ENCODE measurements around the gene GLI3.

Gene GLI3

DNA sequence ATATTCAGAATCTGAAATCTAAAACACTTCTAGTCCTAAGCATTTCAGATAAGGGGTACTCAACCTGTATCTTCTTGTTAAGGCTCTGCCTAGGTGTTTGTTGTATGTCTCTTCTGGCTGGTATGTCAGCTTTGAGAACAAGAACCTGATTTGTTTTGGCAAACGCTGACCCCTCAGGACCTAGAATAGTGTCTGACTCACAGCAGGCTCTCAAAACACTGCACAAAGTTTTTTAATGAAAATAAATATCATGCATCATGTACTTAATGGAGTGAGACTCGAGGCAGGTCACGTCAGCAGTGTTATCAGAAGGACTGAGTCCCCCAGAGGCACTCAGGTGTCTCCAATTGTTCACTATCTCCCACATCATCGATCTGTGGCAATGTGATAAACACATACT, 99.1 kb downstream of the GLI3 start:
- Histone ChIP-seq H3K4me1 (ENCODE audit: insufficient read depth, low read length, poor library complexity, severe bottlenecking) (no peaks in the 10 kb centered on the region), H3K9me3 (ENCODE audit: insufficient read depth, low read depth, low read length) (no peaks in the 10 kb centered on the region), H3K27me3 (ENCODE audit: insufficient read depth, low read length, poor library complexity, severe bottlenecking) (no peaks in the 10 kb centered on the region), H3K9me2 (replicated peaks; ENCODE audit: low read depth, low read length) (no peaks in the 10 kb centered on the region), H2AFZ (ENCODE audit: low read length) (no peak overlapping the region), H3K4me2 (ENCODE audit: low read depth, low read length, poor library complexity, severe bottlenecking) (no peak overlapping the region), H3F3A (ENCODE audit: low read depth) (no peaks in the 10 kb centered on the region), H4K20me1 (ENCODE audit: insufficient read depth, low read length, poor library complexity, severe bottlenecking) (no peaks in the 10 kb centered on the region), H3K36me3 (ENCODE audit: insufficient read depth, low read length) (no peaks in the 10 kb centered on the region), H3K79me2 (ENCODE audit: insufficient read depth, low read length) (no peaks in the 10 kb centered on the region), H3K9ac (ENCODE audit: low read depth, low read length, poor library complexity, severe bottlenecking) (no peak overlapping the region), H3K4me3 (ENCODE audit: low read length, poor library complexity, severe bottlenecking) (no peak overlapping the region)
- no peak for TF ChIP-seq CTCF (conservative IDR thresholded peaks at IDR 0.05; ENCODE audit: low read length)
- no peak for TF ChIP-seq EZH2phosphoT487 (IDR thresholded peaks at IDR 0.05; ENCODE audit: borderline replicate concordance)

DNA sequence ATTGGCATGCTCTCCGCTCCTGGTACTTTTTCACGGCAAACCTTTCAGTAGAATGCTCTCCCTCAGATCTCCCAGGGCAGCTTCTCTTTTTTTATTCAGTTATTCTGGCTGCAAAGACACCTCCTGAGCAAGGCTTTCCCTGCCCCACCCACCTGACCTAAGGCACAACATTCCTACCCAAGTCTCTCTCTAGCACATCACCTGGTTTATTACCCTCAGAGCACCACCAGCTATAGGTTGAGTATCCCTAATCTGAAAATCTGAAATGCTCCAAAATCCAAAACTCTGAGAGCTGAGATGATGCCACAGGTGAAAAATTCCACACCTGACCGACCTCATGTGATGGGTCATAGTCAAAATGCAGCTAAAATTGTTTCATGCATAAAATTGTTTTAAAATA, 99.6 kb downstream of the GLI3 start:
- Histone ChIP-seq H2AFZ (ENCODE audit: low read length) (no peak overlapping the region), H3K4me1 (ENCODE audit: insufficient read depth, low read length, poor library complexity, severe bottlenecking) (no peaks in the 10 kb centered on the region), H3K9me3 (ENCODE audit: insufficient read depth, low read depth, low read length) (no peaks in the 10 kb centered on the region), H3K4me2 (ENCODE audit: low read depth, low read length, poor library complexity, severe bottlenecking) (no peak overlapping the region), H3K9me2 (replicated peaks; ENCODE audit: low read depth, low read length) (no peaks in the 10 kb centered on the region), H3K79me2 (ENCODE audit: insufficient read depth, low read length) (no peaks in the 10 kb centered on the region), H4K20me1 (ENCODE audit: insufficient read depth, low read length, poor library complexity, severe bottlenecking) (no peaks in the 10 kb centered on the region), H3K9ac (ENCODE audit: low read depth, low read length, poor library complexity, severe bottlenecking) (no peak overlapping the region), H3K4me3 (ENCODE audit: low read length, poor library complexity, severe bottlenecking) (no peak overlapping the region), H3K27me3 (ENCODE audit: insufficient read depth, low read length, poor library complexity, severe bottlenecking) (no peaks in the 10 kb centered on the region), H3F3A (ENCODE audit: low read depth) (no peaks in the 10 kb centered on the region), H3K36me3 (ENCODE audit: insufficient read depth, low read length) (no peaks in the 10 kb centered on the region)
- TF ChIP-seq CTCF (conservative IDR thresholded peaks at IDR 0.05; ENCODE audit: low read length) (no peak), EZH2phosphoT487 (IDR thresholded peaks at IDR 0.05; ENCODE audit: borderline replicate concordance) (no peak)

GRCh38 chr7:42135728-42136127, 101.3 kb downstream of the GLI3 start:
- no peak for TF ChIP-seq EZH2phosphoT487 (IDR thresholded peaks at IDR 0.05; ENCODE audit: borderline replicate concordance)
- TF ChIP-seq CTCF (conservative IDR thresholded peaks at IDR 0.05; ENCODE audit: low read length), result no peak
- Histone ChIP-seq H3F3A (ENCODE audit: low read depth) (no peaks in the 10 kb centered on the region), H3K36me3 (ENCODE audit: insufficient read depth, low read length) (no peaks in the 10 kb centered on the region), H3K9me2 (replicated peaks; ENCODE audit: low read depth, low read length) (no peaks in the 10 kb centered on the region), H3K4me1 (ENCODE audit: insufficient read depth, low read length, poor library complexity, severe bottlenecking) (no peaks in the 10 kb centered on the region), H2AFZ (ENCODE audit: low read length) (no peak overlapping the region), H3K4me3 (ENCODE audit: low read length, poor library complexity, severe bottlenecking) (no peak overlapping the region), H3K79me2 (ENCODE audit: insufficient read depth, low read length) (no peaks in the 10 kb centered on the region), H3K4me2 (ENCODE audit: low read depth, low read length, poor library complexity, severe bottlenecking) (no peak overlapping the region), H3K9ac (ENCODE audit: low read depth, low read length, poor library complexity, severe bottlenecking) (no peak overlapping the region), H4K20me1 (ENCODE audit: insufficient read depth, low read length, poor library complexity, severe bottlenecking) (no peaks in the 10 kb centered on the region), H3K27me3 (ENCODE audit: insufficient read depth, low read length, poor library complexity, severe bottlenecking) (no peaks in the 10 kb centered on the region), H3K9me3 (ENCODE audit: insufficient read depth, low read depth, low read length) (no peaks in the 10 kb centered on the region)

Data from Loucy (cell line).